HepG2 (cell line): ENCODE results near the gene OR14K1. TPM values are rescaled to one million over a fixed set of nuclear protein-coding genes. Genes with fewer than 3 reads are reported as not detected.

ENCODE experiments used
- ATAC-seq: fragments of 200-7000 bp; cut with Tn5 transposase; 3 replicates; pipeline ENCODE4 v1.9.1; 2020; ENCODE audit warnings: mild to moderate bottlenecking, moderate library complexity
- BruUV-seq: library from RNA; stranded (reverse); fragments of 400-500 nt; replicated peaks from 2 replicates; lab custom pipeline; 2021; lab: Mats Ljungman, UMichigan
- CTCF ChIA-PET: fragments of 300-600 bp; formaldehyde crosslinking; extraction: SDS; loops from one replicate; lab custom pipeline; 2021; ENCODE audit warnings: low total read pairs, inconsistent platforms, low intra/inter-chr PET ratio; lab: Yijun Ruan, JAX
- POLR2A ChIA-PET: fragments of 350-600 bp; sonication (Branson Sonifier 250); formaldehyde crosslinking; loops from one replicate; lab custom pipeline; 2020; ENCODE audit warnings: antibody characterized with exemption, inconsistent platforms; lab: Yijun Ruan, JAX
- DNase-seq: peaks from one replicate; pipeline ENCODE4 v3.0.0-alpha.2; 2015; ENCODE audit warnings: low spot score
- FAIRE-seq: peaks from 3 replicates; lab custom pipeline; 2011; peaks lifted over from hg19 to GRCh38; lab: Jason Lieb, UNC
- H2AFZ ChIP-seq: one replicate; pipeline ENCODE4 v1.6.1; 2011; ENCODE audit warnings: low read length, inconsistent platforms
- H3K27ac ChIP-seq: fragments of 300-600 bp; 3 replicates; pipeline ENCODE4 v1.8.0; 2011; ENCODE audit warnings: mixed run types, mild to moderate bottlenecking, mixed read lengths, low read length, inconsistent platforms; ENCODE audit not compliant: insufficient read depth; ENCODE audit errors: extremely low read length
- H3K27me3 ChIP-seq, 2 experiments: fragments of 200-600 bp in 1 of 2; 2 replicates in 1 of 2; 3 replicates in 1 of 2; pipeline versions ENCODE4 v1.6.0 to v1.8.0; 2011; ENCODE audit warnings: low read length in 2 of 2, mild to moderate bottlenecking in 2 of 2, moderate library complexity in 2 of 2, inconsistent platforms in 1 of 2; ENCODE audit not compliant: insufficient read depth in 2 of 2, control insufficient read depth in 1 of 2
- H3K36me3 ChIP-seq, 2 experiments: fragments of 200-600 bp in 1 of 2; replicated peaks in 1 of 2; 2 replicates in 1 of 2; 3 replicates in 1 of 2; pipeline versions ENCODE4 v1.5.1 to v1.8.0; 2011; ENCODE audit warnings: low read length in 2 of 2, inconsistent platforms in 1 of 2; ENCODE audit not compliant: insufficient read depth in 2 of 2, control insufficient read depth in 1 of 2
- H3K4me1 ChIP-seq: 2 replicates; pipeline ENCODE4 v1.5.1; 2012; ENCODE audit warnings: low read length, inconsistent platforms; ENCODE audit not compliant: insufficient read depth
- H3K4me2 ChIP-seq: 2 replicates; pipeline ENCODE4 v1.6.0; 2011; ENCODE audit warnings: low read depth, low read length, inconsistent platforms
- H3K4me3 ChIP-seq, 3 experiments: fragments of 200-600 bp in 1 of 3; sonication (generic), shearing (Covaris generic) in 1 of 3; replicated peaks in 1 of 3; 2 replicates each; pipeline ENCODE4 v1.5.1; 2011 to 2016; ENCODE audit warnings: low read length in 3 of 3, inconsistent platforms in 2 of 3, low read depth in 2 of 3, mild to moderate bottlenecking in 2 of 3, control low read depth in 1 of 3, mixed read lengths in 1 of 3; ENCODE audit not compliant: insufficient read depth in 1 of 3
- H3K79me2 ChIP-seq: one replicate; pipeline ENCODE4 v1.6.1; 2011; ENCODE audit warnings: low read length, inconsistent platforms; ENCODE audit not compliant: insufficient read depth
- H3K9ac ChIP-seq: 2 replicates; pipeline ENCODE4 v1.6.0; 2011; ENCODE audit warnings: mild to moderate bottlenecking, low read depth, low read length, inconsistent platforms; ENCODE audit not compliant: insufficient read depth
- H3K9me3 ChIP-seq: 2 replicates; pipeline ENCODE4 v1.5.1; 2012; ENCODE audit warnings: mild to moderate bottlenecking, low read length
- H4K20me1 ChIP-seq: 2 replicates; pipeline ENCODE4 v1.6.0; 2011; ENCODE audit warnings: inconsistent platforms, mild to moderate bottlenecking, low read length, moderate library complexity; ENCODE audit not compliant: insufficient read depth
- GABPA ChIP-seq, 2 experiments: IDR thresholded peaks; 2 replicates each; pipeline ENCODE4 v1.6.1; 2011 to 2016; ENCODE audit warnings: low read depth in 2 of 2, low read length in 1 of 2, missing biosample characterization in 1 of 2, missing genetic modification characterization in 1 of 2
- MAFF ChIP-seq: IDR thresholded peaks from 2 replicates; pipeline ENCODE4 v1.6.1; 2011; ENCODE audit warnings: low read depth, low read length, improper control_type of control experiment
- MAFK ChIP-seq, 2 experiments: IDR thresholded peaks in 1 of 2; conservative IDR thresholded peaks in 1 of 2; 2 replicates each; pipeline ENCODE4 v1.6.1; 2011; ENCODE audit warnings: improper control_type of control experiment in 2 of 2, low read length in 2 of 2
- ZNF224 ChIP-seq: sonication (generic); formaldehyde crosslinking; IDR thresholded peaks from 2 replicates; pipeline ENCODE4 v1.5.0; 2020; ENCODE audit warnings: mild to moderate bottlenecking, missing genetic modification reagents
- WGBS: methylation state at CpG from one replicate; pipeline ENCODE4 v1.1.6; 2017; ENCODE audit warnings: low lambda C conversion rate; 5-methylcytosine and 5-hydroxymethylcytosine counted together
- in situ Hi-C: cut with HindIII; loops from 2 replicates; pipeline ENCODE4 v1.10.0; 2017; ENCODE audit warnings: low pct_unique_long_range_greater_than_20kb; ENCODE audit not compliant: extremely low pct_ligation_motif_present
- intact Hi-C: fragments of 100-400 bp; cut with micrococcal nuclease; formaldehyde crosslinking; loops from one replicate; pipeline ENCODE4 v1.10.0; 2022; ENCODE audit not compliant: unreplicated experiment
- polyA plus RNA-seq, 8 experiments: library from polyadenylated mRNA; depleted of rRNA in 3 of 8; stranded (reverse) in 7 of 8; unstranded in 1 of 8; fragments of >200 nt; fragmentation: Illumina TruSeq in 4 of 8; extraction: Trizol in 4 of 8; gene quantifications; 2 replicates each; pipeline versions ENCODE4 v1.2.1 to v1.2.3, GENCODE V29; 2011 to 2016; ENCODE audit warnings: low read depth in 4 of 8, missing spikeins in 1 of 8, mixed read lengths in 1 of 8; ENCODE audit not compliant: insufficient read depth in 1 of 8
- total RNA-seq, 5 experiments: library from RNA; depleted of rRNA; stranded (reverse); fragments of >200 nt; fragmentation: Illumina TruSeq; extraction: Trizol; gene quantifications; 2 replicates each; pipeline ENCODE4 v1.2.3, GENCODE V29; 2016; ENCODE audit warnings: low read depth in 1 of 5

The OR14K1 gene
- total and polyA plus RNA-seq, 2 of the 13 experiments (the other 11 are each of a cell fraction or from before 2014, with no cell fraction given) = not detected

GRCh38 chr1:247760456-247760855, 22.0 kb downstream of the OR14K1 start, which contains the start of gene OR1C1:
Gene OR1C1 (minus strand): TSS chr1:247760556. CDS start chr1:247758406, 2,150 bp downstream.
- DNase-seq (no peak), ATAC-seq (no peak), FAIRE-seq (no peak)
- no peak within 1 kb of the TSS for H2AFZ ChIP-seq
- ChIA-PET POLR2A (no interaction called here), CTCF (no interaction called here)
- H3K79me2 ChIP-seq = no peaks in the 10 kb centered on the region
- H3K4me2 ChIP-seq = no peak within 1 kb of the TSS
- intact Hi-C loops (no loop called here), in situ Hi-C loops (no loop called here)
- no peak within 1 kb of the TSS for H3K9ac ChIP-seq
- no peak within 1 kb of the TSS for H3K4me3 ChIP-seq
- TF ChIP-seq GABPA (IDR thresholded peaks at IDR 0.05; ENCODE audit: low read depth, low read length) (no peak), GABPA (CRISPR knock-in tag; IDR thresholded peaks at IDR 0.05; ENCODE audit: low read depth) (no peak)
- H3K27me3 ChIP-seq = no peaks in the 10 kb centered on the region
- no peak within 1 kb of the TSS for H3K27ac ChIP-seq
- 1% methylated on average over 3 of the region's 3 CpGs for WGBS
- H3K36me3 ChIP-seq = no peaks in the 10 kb centered on the region
- peaks cover 68% of the 10 kb centered on the region for H3K9me3 ChIP-seq
- H4K20me1 ChIP-seq = no peaks in the 10 kb centered on the region
- BruUV-seq = no TSS peak
- no peaks in the 10 kb centered on the region for H3K4me1 ChIP-seq

- CTCF ChIA-PET = no interaction called here
- FAIRE-seq (no peak), ATAC-seq (no peak)
Measured at GRCh38 chr1:247769603-247770002, 31.2 kb downstream of the OR14K1 start.

More at GRCh38 chr1:247769603-247770002, 31.2 kb downstream of the OR14K1 start:
- in situ Hi-C loops (no loop called here), intact Hi-C loops (no loop called here)
- Histone ChIP-seq H3K9ac (no peak overlapping the region), H3K4me3 (no peak overlapping the region), H3K36me3 (no peaks in the 10 kb centered on the region), H3K9me3 (peaks cover 72% of the 10 kb centered on the region), H4K20me1 (no peaks in the 10 kb centered on the region), H3K27ac (no peak overlapping the region), H3K4me2 (no peak overlapping the region), H3K79me2 (no peaks in the 10 kb centered on the region), H2AFZ (no peak overlapping the region), H3K4me1 (no peaks in the 10 kb centered on the region), H3K27me3 (no peaks in the 10 kb centered on the region)
- POLR2A ChIA-PET = no interaction called here
- BruUV-seq = no TSS peak
- TF ChIP-seq MAFK (conservative IDR thresholded peaks at IDR 0.05 in 1 of 2, IDR thresholded peaks at IDR 0.05 in 1 of 2; ENCODE audit: low read length in 2 of 2) = peak; percentile 91 to 98
- TF ChIP-seq MAFF = peak; percentile 93
- no peak for TF ChIP-seq ZNF224 (CRISPR knock-in tag)
- DNase-seq = no peak

Other genes starting within 250 kb of the OR14K1 start
- not detected in 2 replicates for gene OR2C3, start 202.2 kb upstream of the OR14K1 start, total RNA-seq (2016; rRNA removed; fragmentation: Illumina TruSeq; extraction: Trizol)
- not detected in 2 replicates for gene OR2C3, start 202.2 kb upstream of the OR14K1 start, polyA plus RNA-seq (2011; rRNA removed)
- not detected in 2 replicates for gene GCSAML, start 189.5 kb upstream of the OR14K1 start, total RNA-seq (2016; rRNA removed; fragmentation: Illumina TruSeq; extraction: Trizol)
- not detected in 2 replicates for gene GCSAML, start 189.5 kb upstream of the OR14K1 start, polyA plus RNA-seq (2011; rRNA removed)
- not detected in 2 replicates for gene OR2G2, start 150.3 kb upstream of the OR14K1 start, total RNA-seq (2016; rRNA removed; fragmentation: Illumina TruSeq; extraction: Trizol)
- not detected in 2 replicates for gene OR2G2, start 150.3 kb upstream of the OR14K1 start, polyA plus RNA-seq (2011; rRNA removed)
- not detected in 2 replicates for gene OR2G3, start 133.0 kb upstream of the OR14K1 start, total RNA-seq (2016; rRNA removed; fragmentation: Illumina TruSeq; extraction: Trizol)
- not detected in 2 replicates for gene OR2G3, start 133.0 kb upstream of the OR14K1 start, polyA plus RNA-seq (2011; rRNA removed)
- not detected in 2 replicates for gene OR13G1, start 58.9 kb upstream of the OR14K1 start, total RNA-seq (2016; rRNA removed; fragmentation: Illumina TruSeq; extraction: Trizol)
- gene OR13G1, start 58.9 kb upstream of the OR14K1 start, polyA plus RNA-seq (2011; rRNA removed) = not detected in 2 replicates
- not detected in 2 replicates for gene OR6F1, start 22.0 kb upstream of the OR14K1 start, total RNA-seq (2016; rRNA removed; fragmentation: Illumina TruSeq; extraction: Trizol)
- gene OR6F1, start 22.0 kb upstream of the OR14K1 start, polyA plus RNA-seq (2011; rRNA removed) = not detected in 2 replicates
- gene OR14A2, start 9.5 kb downstream of the OR14K1 start, total RNA-seq (2016; rRNA removed; fragmentation: Illumina TruSeq; extraction: Trizol) = not detected in 2 replicates
- not detected in 2 replicates for gene OR14A2, start 9.5 kb downstream of the OR14K1 start, polyA plus RNA-seq (2011; rRNA removed)
- not detected in 2 replicates for gene OR1C1, start 21.9 kb downstream of the OR14K1 start, total RNA-seq (2016; rRNA removed; fragmentation: Illumina TruSeq; extraction: Trizol)
- gene OR1C1, start 21.9 kb downstream of the OR14K1 start, polyA plus RNA-seq (2011; rRNA removed) = not detected in 2 replicates
- not detected in 2 replicates for gene OR14A16, start 85.5 kb downstream of the OR14K1 start, total RNA-seq (2016; rRNA removed; fragmentation: Illumina TruSeq; extraction: Trizol)
- not detected in 2 replicates for gene OR14A16, start 85.5 kb downstream of the OR14K1 start, polyA plus RNA-seq (2011; rRNA removed)
- not detected in 2 replicates for gene OR11L1, start 103.3 kb downstream of the OR14K1 start, total RNA-seq (2016; rRNA removed; fragmentation: Illumina TruSeq; extraction: Trizol)
- gene OR11L1, start 103.3 kb downstream of the OR14K1 start, polyA plus RNA-seq (2011; rRNA removed) = not detected in 2 replicates
- not detected in 2 replicates for gene TRIM58, start 118.6 kb downstream of the OR14K1 start, total RNA-seq (2016; rRNA removed; fragmentation: Illumina TruSeq; extraction: Trizol)
- gene TRIM58, start 118.6 kb downstream of the OR14K1 start, polyA plus RNA-seq (2011; rRNA removed) = not detected in 2 replicates
- not detected in 2 replicates for gene OR2W3, start 157.0 kb downstream of the OR14K1 start, total RNA-seq (2016; rRNA removed; fragmentation: Illumina TruSeq; extraction: Trizol)
- gene OR2W3, start 157.0 kb downstream of the OR14K1 start, polyA plus RNA-seq (2011; rRNA removed) = not detected in 2 replicates
- not detected in 2 replicates for gene OR2T8, start 181.6 kb downstream of the OR14K1 start, total RNA-seq (2016; rRNA removed; fragmentation: Illumina TruSeq; extraction: Trizol)
- not detected in 2 replicates for gene OR2T8, start 181.6 kb downstream of the OR14K1 start, polyA plus RNA-seq (2011; rRNA removed)
- not detected in 2 replicates for gene OR2AJ1, start 186.3 kb downstream of the OR14K1 start, total RNA-seq (2016; rRNA removed; fragmentation: Illumina TruSeq; extraction: Trizol)
- not detected in 2 replicates for gene OR2AJ1, start 186.3 kb downstream of the OR14K1 start, polyA plus RNA-seq (2011; rRNA removed)
- not detected in 2 replicates for gene OR2L8, start 210.2 kb downstream of the OR14K1 start, total RNA-seq (2016; rRNA removed; fragmentation: Illumina TruSeq; extraction: Trizol)
- gene OR2L8, start 210.2 kb downstream of the OR14K1 start, polyA plus RNA-seq (2011; rRNA removed) = not detected in 2 replicates
- gene OR2AK2, start 226.6 kb downstream of the OR14K1 start, total RNA-seq (2016; rRNA removed; fragmentation: Illumina TruSeq; extraction: Trizol) = not detected in 2 replicates
- not detected in 2 replicates for gene OR2AK2, start 226.6 kb downstream of the OR14K1 start, polyA plus RNA-seq (2011; rRNA removed)